Urinary bladder (tissue), 4 donors: ENCODE measurements around the gene IGF1. TPM values are rescaled to one million over a fixed set of nuclear protein-coding genes. Genes with fewer than 3 reads are reported as not detected.

ENCODE experiments used
- DNase-seq: peaks from one replicate; pipeline ENCODE4 v3.0.0-alpha.2; 2015; ENCODE audit errors: extremely low spot score
- H3K27ac ChIP-seq: one replicate; pipeline ENCODE4 v1.5.1; 2013; ENCODE audit warnings: low read depth, mild to moderate bottlenecking, moderate library complexity
- H3K36me3 ChIP-seq: one replicate; pipeline ENCODE4 v1.6.1; 2013; ENCODE audit warnings: mild to moderate bottlenecking, moderate library complexity; ENCODE audit not compliant: insufficient read depth
- H3K4me1 ChIP-seq: one replicate; pipeline ENCODE4 v1.6.1; 2013; ENCODE audit warnings: mild to moderate bottlenecking, moderate library complexity; ENCODE audit not compliant: insufficient read depth
- H3K4me3 ChIP-seq: one replicate; pipeline ENCODE4 v1.5.1; 2013; ENCODE audit warnings: low read depth, low read length
- WGBS: extraction: QIAGEN DNeasy Blood & Tissue Kit; methylation state at CpG from one replicate; pipeline ENCODE4 v1.1.7; 2013; 5-methylcytosine and 5-hydroxymethylcytosine counted together
- polyA plus RNA-seq: library from polyadenylated mRNA; stranded (reverse); fragments of 200-250 nt; gene quantifications from one replicate; pipeline ENCODE4 v1.2.3, GENCODE V29; 2013
- total RNA-seq: library from RNA; depleted of rRNA; stranded (reverse); fragments of >200 nt; gene quantifications from one replicate; pipeline ENCODE4 v1.2.3, GENCODE V29; 2014
- donor health status: healthy with polysubstance abuse.
- donor health status: healthy.

Gene IGF1
- total and polyA plus RNA-seq, 2 donors: 20.3 to 71.1 TPM

GRCh38 chr12:102399653-102400052 lies 80.7 kb downstream of the IGF1 start:
- DNase-seq: no peak
- Histone ChIP-seq H3K4me3 (no peak overlapping the region), H3K36me3 (no peaks in the 10 kb centered on the region), H3K4me1 (no peaks in the 10 kb centered on the region), H3K27ac (no peak overlapping the region)
- WGBS: 67% methylated on average over 1 of the region's 1 CpG

GRCh38 chr12:102396276-102396675 lies 84.1 kb downstream of the IGF1 start:
- H3K4me3 ChIP-seq: no peak overlapping the region
- no peaks in the 10 kb centered on the region for H3K36me3 ChIP-seq
- WGBS: 77% methylated on average over 2 of the region's 2 CpGs
- no peak overlapping the region for H3K27ac ChIP-seq
- no peak for DNase-seq
- H3K4me1 ChIP-seq: no peaks in the 10 kb centered on the region

GRCh38 chr12:102394200-102394599 lies 86.2 kb downstream of the IGF1 start:
- Histone ChIP-seq H3K36me3 (no peaks in the 10 kb centered on the region), H3K4me1 (no peaks in the 10 kb centered on the region), H3K27ac (no peak overlapping the region), H3K4me3 (no peak overlapping the region)
- DNase-seq: no peak
- WGBS: 75% methylated on average over 1 of the region's 1 CpG

DNA sequence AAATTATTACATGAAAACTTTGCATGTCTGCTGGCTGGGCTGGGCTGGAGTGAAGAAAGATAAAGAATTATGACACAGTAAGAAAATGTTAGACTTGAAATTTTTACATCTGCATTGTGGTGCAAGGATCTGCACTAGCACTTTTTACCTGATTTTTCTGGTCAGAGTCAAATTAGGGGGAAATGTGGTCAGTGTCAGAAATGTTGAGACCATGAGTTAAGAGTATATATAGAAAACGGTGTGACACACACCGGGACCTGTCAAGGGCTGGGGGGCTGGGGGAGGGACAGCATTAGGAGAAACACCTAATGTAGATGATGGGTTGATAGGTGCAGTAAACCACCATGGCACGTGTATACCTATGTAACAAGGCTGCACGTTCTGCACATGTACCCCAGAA lies 90.3 kb downstream of the IGF1 start:
- WGBS: 93% methylated on average over 4 of the region's 4 CpGs

DNA sequence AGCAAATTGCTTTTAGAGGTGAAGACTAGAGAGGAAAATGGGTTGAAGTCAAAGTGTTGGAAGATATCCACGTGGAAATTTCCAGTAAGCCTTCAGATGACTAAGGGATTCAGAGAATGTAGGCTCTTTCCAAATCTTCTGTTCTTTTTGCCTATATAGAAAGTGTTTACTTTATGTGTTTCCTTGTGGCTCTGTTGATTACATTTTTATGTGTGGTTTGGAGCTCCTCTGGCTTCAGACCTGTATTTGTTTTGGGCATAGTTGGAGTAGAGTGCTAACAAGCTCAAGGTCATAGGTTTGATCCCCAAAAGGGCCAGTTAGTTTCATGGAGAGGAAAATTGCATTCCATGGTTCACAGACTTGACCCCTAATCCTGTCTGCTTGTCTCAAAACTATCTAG lies 91.9 kb downstream of the IGF1 start:
- H3K36me3 ChIP-seq: no peaks in the 10 kb centered on the region
- DNase-seq: no peak
- H3K4me1 ChIP-seq: no peaks in the 10 kb centered on the region
- H3K4me3 ChIP-seq: no peak overlapping the region
- 51% methylated on average over 1 of the region's 1 CpG for WGBS
- H3K27ac ChIP-seq: no peak overlapping the region

More for the DNA sequence above, 90.3 kb downstream of the IGF1 start:
- no peak overlapping the region for H3K27ac ChIP-seq
- H3K4me1 ChIP-seq: no peaks in the 10 kb centered on the region
- DNase-seq: no peak
- no peaks in the 10 kb centered on the region for H3K36me3 ChIP-seq
- no peak overlapping the region for H3K4me3 ChIP-seq

DNA sequence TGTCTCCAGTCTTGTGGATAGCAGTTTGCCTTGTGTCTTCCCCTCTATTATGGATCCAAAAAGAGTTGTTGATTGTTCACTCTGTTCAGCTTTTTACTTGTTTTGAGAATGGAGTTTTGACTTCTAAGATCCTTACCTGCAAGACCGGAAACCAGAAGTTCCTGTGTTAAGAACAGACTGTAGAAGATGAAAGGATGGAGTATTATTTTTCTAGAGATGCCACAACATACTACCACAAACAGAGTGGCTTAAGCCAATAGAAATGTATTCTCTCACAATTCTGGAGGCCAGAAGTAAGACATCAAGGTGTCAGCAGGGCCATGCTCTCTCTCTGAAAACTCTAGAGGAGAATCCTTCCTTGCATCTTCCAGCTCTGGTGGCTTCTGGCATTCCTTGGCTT lies 95.0 kb downstream of the IGF1 start:
- Histone ChIP-seq H3K4me1 (no peaks in the 10 kb centered on the region), H3K36me3 (no peaks in the 10 kb centered on the region), H3K27ac (no peak overlapping the region), H3K4me3 (no peak overlapping the region)
- WGBS: 99% methylated on average over 1 of the region's 1 CpG
- no peak for DNase-seq

DNA sequence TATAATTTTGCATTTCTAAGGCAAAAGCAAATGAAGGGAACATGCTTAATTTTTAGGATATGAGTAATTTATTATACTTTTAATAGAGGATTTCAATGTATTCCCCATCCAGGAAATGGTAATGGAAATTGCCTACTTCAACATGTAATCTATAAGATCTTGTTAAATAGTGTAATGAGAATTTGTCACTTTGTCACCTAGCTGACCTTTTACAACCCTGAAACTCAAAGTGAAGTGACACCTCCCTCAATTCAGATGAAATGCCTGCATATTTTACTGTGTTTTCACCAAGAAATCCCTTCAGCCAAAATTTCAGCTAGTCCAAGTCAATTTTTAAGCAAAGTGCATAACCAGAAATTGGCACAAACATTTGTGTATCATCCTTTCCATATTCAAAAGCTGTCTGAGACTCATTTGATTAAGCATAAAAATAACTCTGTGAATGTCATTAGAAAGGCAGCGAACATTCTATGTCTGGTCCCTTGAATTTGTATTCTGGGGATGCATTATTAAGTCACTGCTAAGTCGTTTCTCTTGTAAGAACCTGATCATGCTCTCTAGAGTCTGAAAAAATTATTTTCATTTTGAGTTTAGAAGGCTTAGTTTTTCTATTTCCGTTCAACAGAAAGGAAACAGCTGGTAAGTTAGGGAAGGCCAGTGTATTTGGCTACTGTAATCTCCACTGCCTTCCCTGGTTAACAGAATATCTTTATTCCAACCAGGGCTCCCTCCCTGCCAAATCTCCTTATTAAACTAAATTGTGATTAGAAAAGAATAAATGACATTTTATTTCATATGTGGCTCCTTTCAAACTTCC lies 100.8 kb downstream of the IGF1 start:
- Histone ChIP-seq H3K27ac (no peak overlapping the region), H3K36me3 (no peaks in the 10 kb centered on the region), H3K4me1 (no peaks in the 10 kb centered on the region), H3K4me3 (no peak overlapping the region)
- DNase-seq: no peak
- 46% methylated on average over 3 of the region's 3 CpGs for WGBS

DNA sequence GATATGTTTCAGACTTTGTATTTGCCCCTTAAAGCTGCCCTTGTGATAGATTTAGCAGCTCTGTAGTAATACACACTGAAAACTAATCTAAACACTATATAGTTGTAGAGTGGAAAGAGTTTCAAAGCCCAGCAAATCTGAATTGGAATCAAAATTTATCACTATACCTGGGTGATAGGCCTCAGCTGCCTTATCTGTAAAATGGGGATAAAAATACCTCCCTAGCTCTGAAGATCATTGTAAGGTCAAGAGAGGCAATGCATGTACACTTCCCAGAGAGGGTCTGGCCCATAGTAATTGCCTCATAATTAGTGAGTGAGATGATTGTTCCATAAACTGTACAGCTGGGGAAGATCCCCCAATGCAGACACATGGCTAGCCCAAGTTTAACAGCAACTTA lies 103.6 kb downstream of the IGF1 start:
- H3K4me1 ChIP-seq: no peaks in the 10 kb centered on the region
- no peak overlapping the region for H3K27ac ChIP-seq
- no peaks in the 10 kb centered on the region for H3K36me3 ChIP-seq
- no peak overlapping the region for H3K4me3 ChIP-seq
- DNase-seq: no peak

- WGBS: 92% methylated on average over 5 of the region's 5 CpGs
- DNase-seq: no peak
- H3K27ac ChIP-seq: no peak overlapping the region
- H3K4me3 ChIP-seq: no peak overlapping the region
- H3K4me1 ChIP-seq: no peaks in the 10 kb centered on the region
- H3K36me3 ChIP-seq: no peaks in the 10 kb centered on the region
These were observed 104.1 kb downstream of the IGF1 start for GRCh38 chr12:102376181-102376747.

- WGBS: 80% methylated on average over 1 of the region's 1 CpG
- Histone ChIP-seq H3K4me3 (no peak overlapping the region), H3K27ac (no peak overlapping the region), H3K36me3 (no peaks in the 10 kb centered on the region), H3K4me1 (no peaks in the 10 kb centered on the region)
- DNase-seq: no peak
These were observed 106.2 kb downstream of the IGF1 start for GRCh38 chr12:102374190-102374589.

DNA sequence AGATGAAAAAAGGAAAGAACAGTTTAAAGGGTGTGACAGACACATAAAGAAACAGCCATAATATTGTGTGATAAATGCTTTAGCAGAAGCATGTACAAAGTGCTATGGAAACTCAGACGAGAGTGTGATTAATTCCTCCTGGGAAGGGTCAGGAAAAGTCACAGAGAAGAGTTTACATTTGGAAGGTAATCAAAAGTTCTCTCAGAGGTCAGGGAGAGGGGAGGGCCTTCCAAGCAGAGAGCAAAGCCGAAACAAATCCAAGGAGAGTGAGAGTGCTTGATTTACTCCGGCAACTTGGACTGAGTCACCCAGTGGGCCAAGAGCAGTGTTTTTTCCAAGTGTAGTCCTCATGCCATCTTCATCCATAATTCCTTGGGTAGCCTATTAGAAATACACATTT lies 108.3 kb downstream of the IGF1 start:
- Histone ChIP-seq H3K27ac (no peak overlapping the region), H3K4me1 (no peaks in the 10 kb centered on the region), H3K36me3 (no peaks in the 10 kb centered on the region), H3K4me3 (no peak overlapping the region)
- no peak for DNase-seq
- WGBS: 19% methylated on average over 3 of the region's 3 CpGs

GRCh38 chr12:102371165-102371564 lies 109.2 kb downstream of the IGF1 start:
- Histone ChIP-seq H3K4me1 (no peaks in the 10 kb centered on the region), H3K4me3 (no peak overlapping the region), H3K27ac (no peak overlapping the region), H3K36me3 (no peaks in the 10 kb centered on the region)
- WGBS: 78% methylated on average over 2 of the region's 2 CpGs
- no peak for DNase-seq

DNA sequence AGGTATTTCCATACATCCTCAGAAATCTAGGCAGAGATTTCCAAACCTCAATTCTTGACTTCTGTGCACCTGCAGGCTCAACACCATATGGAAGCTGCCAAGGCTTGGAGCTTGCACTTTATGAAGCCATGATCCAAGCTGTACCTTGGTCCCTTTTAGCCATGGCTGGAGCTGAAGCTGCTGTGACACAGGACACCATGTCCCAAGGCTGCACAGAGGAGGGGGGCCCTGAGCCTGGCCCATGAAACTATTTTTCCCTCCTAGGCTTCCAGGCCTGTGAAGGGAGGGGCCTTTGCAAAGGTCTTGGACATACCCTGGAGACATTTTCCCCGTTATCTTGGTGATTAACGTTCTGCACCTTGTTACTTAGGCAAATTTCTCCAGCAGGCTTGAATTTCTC lies 110.5 kb downstream of the IGF1 start:
- Histone ChIP-seq H3K4me1 (no peaks in the 10 kb centered on the region), H3K27ac (no peak overlapping the region), H3K36me3 (no peaks in the 10 kb centered on the region), H3K4me3 (no peak overlapping the region)
- 88% methylated on average over 2 of the region's 2 CpGs for WGBS
- no peak for DNase-seq

- Histone ChIP-seq H3K36me3 (no peaks in the 10 kb centered on the region), H3K4me3 (no peak overlapping the region), H3K27ac (no peak overlapping the region), H3K4me1 (no peaks in the 10 kb centered on the region)
- no peak for DNase-seq
These were observed 115.0 kb downstream of the IGF1 start for GRCh38 chr12:102365365-102365764.
